Peyer's patch (tissue), 4 donors: Measurements from ENCODE around the gene CHRNA5.

ENCODE experiments used
- CTCF ChIP-seq, 6 experiments: fragments of 450-650 bp in 4 of 6; fragments of 200-600 bp in 2 of 6; sonication (generic) in 1 of 6; IDR thresholded peaks; one replicate each; pipeline ENCODE4 v1.5.1; 2017 to 2019; ENCODE audit warnings: antibody characterized with exemption in 6 of 6, mild to moderate bottlenecking in 3 of 6, moderate library complexity in 1 of 6
- POLR2A ChIP-seq, 2 donors: fragments of 450-650 bp; IDR thresholded peaks; one replicate each; pipeline ENCODE4 v1.5.1; 2017; ENCODE audit warnings: antibody characterized with exemption in 2 of 2, mild to moderate bottlenecking in 2 of 2, moderate library complexity in 2 of 2

GRCh38 chr15:78615151-78615589 is 49.9 kb downstream of the CHRNA5 start:
- TF ChIP-seq CTCF (IDR thresholded peaks at IDR 0.05) (no peak), POLR2A (IDR thresholded peaks at IDR 0.05) (no peak)
